ENCODE results near the gene RPS14. TPM values are rescaled to one million over a fixed set of nuclear protein-coding genes. Genes with fewer than 3 reads are reported as not detected.

Gene RPS14
- total RNA-seq, 1 experiment from 2014 or later, result 2,564 TPM

- 0 out of 2 replicates have a peak, but pooled peaks have one; percentile 5 for TF ChIP-seq ARID4B (CRISPR knock-in tag; IDR thresholded peaks at IDR 0.05; ENCODE audit: borderline replicate concordance)
- TF ChIP-seq FOXP4 (CRISPR knock-in tag; IDR thresholded peaks at IDR 0.05), result 0 out of 2 replicates have a peak, but pooled peaks have one; percentile 58
- TF ChIP-seq ZNF281 (CRISPR knock-in tag; IDR thresholded peaks at IDR 0.05), result no peak
- TF ChIP-seq ETV6 (CRISPR knock-in tag; IDR thresholded peaks at IDR 0.05), result peak; percentile 36; the same call in 1 of the 2 replicates
- TF ChIP-seq HMGXB4 (CRISPR knock-in tag; IDR thresholded peaks at IDR 0.05), result peak; percentile 81
- TF ChIP-seq E2F1 (CRISPR knock-in tag; IDR thresholded peaks at IDR 0.05), result 0 out of 2 replicates have a peak, but pooled peaks have one; percentile 54
- TF ChIP-seq CREB1 (CRISPR knock-in tag; IDR thresholded peaks at IDR 0.05), result no peak
- TF ChIP-seq TP53 (CRISPR knock-in tag; IDR thresholded peaks at IDR 0.05), result 0 out of 2 replicates have a peak, but pooled peaks have one; percentile 48
- TF ChIP-seq FOXP1 (CRISPR knock-in tag; IDR thresholded peaks at IDR 0.05; ENCODE audit: borderline replicate concordance), result no peak
- no peak for TF ChIP-seq ZNF423 (CRISPR knock-in tag; IDR thresholded peaks at IDR 0.05)
- TF ChIP-seq ZNF317 (CRISPR knock-in tag; IDR thresholded peaks at IDR 0.05; ENCODE audit: borderline replicate concordance, low read depth), result no peak
- TF ChIP-seq GABPB1 (CRISPR knock-in tag; IDR thresholded peaks at IDR 0.05), result no peak
- 0 out of 2 replicates have a peak, but pooled peaks have one; percentile 36 for TF ChIP-seq FOXK1 (CRISPR knock-in tag; IDR thresholded peaks at IDR 0.05)
- no peak for TF ChIP-seq RORB (CRISPR knock-in tag; IDR thresholded peaks at IDR 0.05)
- TF ChIP-seq ZNF263 (CRISPR knock-in tag; IDR thresholded peaks at IDR 0.05; ENCODE audit: low read depth), result no peak
- TF ChIP-seq TEAD4 (CRISPR knock-in tag; IDR thresholded peaks at IDR 0.05), result no peak
- TF ChIP-seq FOXJ3 (CRISPR knock-in tag; IDR thresholded peaks at IDR 0.05; ENCODE audit: borderline replicate concordance), result no peak
- TF ChIP-seq ZMAT4 (CRISPR knock-in tag; IDR thresholded peaks at IDR 0.05), result no peak
- TF ChIP-seq MXD4 (CRISPR knock-in tag; IDR thresholded peaks at IDR 0.05; ENCODE audit: borderline replicate concordance), result no peak
- TF ChIP-seq MAX (CRISPR knock-in tag; IDR thresholded peaks at IDR 0.05), result peak; percentile 64; the same call in 1 of the 2 replicates
- TF ChIP-seq MYBL2 (CRISPR knock-in tag; IDR thresholded peaks at IDR 0.05), result no peak
- TF ChIP-seq SP1 (CRISPR knock-in tag; conservative IDR thresholded peaks at IDR 0.05), result no peak
- TF ChIP-seq IRF2 (CRISPR knock-in tag; IDR thresholded peaks at IDR 0.05; ENCODE audit: borderline replicate concordance, low read depth), result no peak
- TF ChIP-seq KAT7 (CRISPR knock-in tag; IDR thresholded peaks at IDR 0.05; ENCODE audit: borderline replicate concordance), result 0 out of 2 replicates have a peak, but pooled peaks have one; percentile 27
- no peak for TF ChIP-seq JAZF1 (CRISPR knock-in tag; IDR thresholded peaks at IDR 0.05)
Observed at GRCh38 chr5:150485693-150486401, 36.3 kb upstream of the RPS14 start (continued).
